DOHH2 (cell line): ENCODE results near the gene TBL1XR1.

Experiments
- H3F3A ChIP-seq: fragments of 200-600 bp; sonication (generic), shearing (Covaris generic); 2 replicates; pipeline ENCODE4 v1.6.0; 2016; ENCODE audit warnings: antibody characterized with exemption, mild to moderate bottlenecking; ENCODE audit not compliant: control insufficient read depth, insufficient read depth
- H3K27ac ChIP-seq: fragments of 200-600 bp; sonication (generic); 2 replicates; pipeline ENCODE4 v1.5.1; 2014; ENCODE audit warnings: low read depth, mild to moderate bottlenecking, low read length, moderate library complexity
- H3K27me3 ChIP-seq: fragments of 200-600 bp; sonication (generic); 2 replicates; pipeline ENCODE4 v1.6.1; 2014; ENCODE audit warnings: mild to moderate bottlenecking, low read length, mixed read lengths; ENCODE audit not compliant: control insufficient read depth
- H3K36me3 ChIP-seq: fragments of 200-600 bp; sonication (generic); 2 replicates; pipeline ENCODE4 v1.6.1; 2014; ENCODE audit warnings: mild to moderate bottlenecking, low read length, moderate library complexity, mixed read lengths; ENCODE audit not compliant: control insufficient read depth
- H3K4me1 ChIP-seq: fragments of 200-600 bp; sonication (generic); 2 replicates; pipeline ENCODE4 v1.6.1; 2014; ENCODE audit warnings: mild to moderate bottlenecking, low read length, mixed read lengths; ENCODE audit not compliant: control insufficient read depth
- H3K4me2 ChIP-seq: fragments of 200-600 bp; sonication (generic); 2 replicates; pipeline ENCODE4 v1.6.0; 2014; ENCODE audit warnings: mild to moderate bottlenecking, low read length, moderate library complexity
- H3K4me3 ChIP-seq: fragments of 200-600 bp; sonication (generic); 2 replicates; pipeline ENCODE4 v1.5.1; 2014; ENCODE audit warnings: mild to moderate bottlenecking, low read length, mixed read lengths
- H3K79me2 ChIP-seq: fragments of 200-600 bp; sonication (generic); 2 replicates; pipeline ENCODE4 v1.6.1; 2014; ENCODE audit warnings: mild to moderate bottlenecking, low read length, mixed read lengths; ENCODE audit not compliant: control insufficient read depth
- H3K9me2 ChIP-seq: fragments of 200-600 bp; sonication (generic); replicated peaks from 2 replicates; pipeline ENCODE4 v1.6.1; 2014; ENCODE audit warnings: mild to moderate bottlenecking, low read length, mixed read lengths; ENCODE audit not compliant: control insufficient read depth
- H3K9me3 ChIP-seq: fragments of 200-600 bp; sonication (generic); 2 replicates; pipeline ENCODE4 v1.6.1; 2014; ENCODE audit warnings: antibody characterized with exemption, low read length, mixed read lengths; ENCODE audit not compliant: control insufficient read depth, insufficient read depth
- H4K20me1 ChIP-seq: fragments of 200-600 bp; sonication (generic); 2 replicates; pipeline ENCODE4 v1.6.0; 2014; ENCODE audit warnings: low read depth, mild to moderate bottlenecking, antibody characterized with exemption, low read length, moderate library complexity; ENCODE audit not compliant: control insufficient read depth, insufficient read depth
- EZH2phosphoT487 ChIP-seq: fragments of 200-600 bp; sonication (generic); IDR thresholded peaks from 2 replicates; pipeline ENCODE4 v1.6.1; 2017; ENCODE audit warnings: borderline replicate concordance, mild to moderate bottlenecking, antibody characterized with exemption, low read length, moderate library complexity, mixed read lengths
- TF ChIP-seq, protein P1 (sequence below): fragments of 200-600 bp; sonication (generic); IDR thresholded peaks from one replicate; pipeline ENCODE4 v1.5.1; 2014; ENCODE audit warnings: antibody characterized with exemption, mild to moderate bottlenecking, low read depth, low read length; ENCODE audit not compliant: poor library complexity, severe bottlenecking

The TBL1XR1 gene

DNA sequence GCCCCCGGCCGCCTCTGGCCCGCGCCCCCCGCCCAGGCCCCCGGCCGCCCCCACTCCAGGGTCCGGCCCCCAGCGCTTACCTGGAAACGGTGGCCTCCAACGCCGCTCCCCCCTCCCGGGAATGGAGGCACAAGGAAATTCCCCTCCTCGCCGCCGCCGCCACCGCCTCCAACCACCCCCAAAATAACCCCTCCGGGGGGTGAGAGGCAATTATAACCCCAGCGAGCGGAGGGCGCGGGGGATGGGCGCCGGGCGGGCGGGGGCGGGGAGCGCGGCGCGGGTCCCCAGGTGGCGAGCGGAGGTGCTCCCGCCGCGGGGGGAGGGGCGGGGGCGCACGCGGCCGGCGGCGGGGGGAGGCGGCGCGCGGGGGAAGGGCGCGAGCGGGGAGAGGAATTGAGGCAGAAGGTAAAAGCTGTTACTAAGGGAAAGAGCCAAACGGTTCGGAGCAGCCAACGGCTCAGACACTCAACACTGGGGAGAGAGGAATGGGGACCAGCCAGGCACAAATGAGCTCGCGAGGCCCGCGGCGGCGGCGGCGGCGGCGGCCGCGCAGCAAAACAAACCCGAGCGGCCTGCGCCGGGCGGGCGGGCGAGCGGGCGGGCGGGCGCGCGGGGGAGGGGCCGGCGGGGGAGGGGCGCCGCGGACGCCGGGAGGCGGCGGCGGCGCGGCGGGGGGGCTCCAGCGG is at the start of gene TBL1XR1:
Gene TBL1XR1 (minus strand): TSS at position 442 of the 686 bp plus-strand sequence. CDS start 132,505 bp downstream, outside the sequence.
- Histone ChIP-seq H3K79me2 (peaks cover 47% of the 10 kb centered on the region), H3K27ac (peak within 1 kb of the TSS; percentile 98), H3K9me3 (no peaks in the 10 kb centered on the region), H3F3A (peaks cover 7% of the 10 kb centered on the region; the same call in 1 of the 2 replicates), H4K20me1 (peaks cover 18% of the 10 kb centered on the region), H3K27me3 (no peaks in the 10 kb centered on the region), H3K4me2 (peak within 1 kb of the TSS; percentile 87), H3K9me2 (no peaks in the 10 kb centered on the region), H3K4me1 (peaks cover 55% of the 10 kb centered on the region), H3K36me3 (peaks cover 38% of the 10 kb centered on the region), H3K4me3 (peak within 1 kb of the TSS; percentile 99)
- TF ChIP-seq EZH2phosphoT487 = no peak
- TF ChIP-seq, protein P1, sequence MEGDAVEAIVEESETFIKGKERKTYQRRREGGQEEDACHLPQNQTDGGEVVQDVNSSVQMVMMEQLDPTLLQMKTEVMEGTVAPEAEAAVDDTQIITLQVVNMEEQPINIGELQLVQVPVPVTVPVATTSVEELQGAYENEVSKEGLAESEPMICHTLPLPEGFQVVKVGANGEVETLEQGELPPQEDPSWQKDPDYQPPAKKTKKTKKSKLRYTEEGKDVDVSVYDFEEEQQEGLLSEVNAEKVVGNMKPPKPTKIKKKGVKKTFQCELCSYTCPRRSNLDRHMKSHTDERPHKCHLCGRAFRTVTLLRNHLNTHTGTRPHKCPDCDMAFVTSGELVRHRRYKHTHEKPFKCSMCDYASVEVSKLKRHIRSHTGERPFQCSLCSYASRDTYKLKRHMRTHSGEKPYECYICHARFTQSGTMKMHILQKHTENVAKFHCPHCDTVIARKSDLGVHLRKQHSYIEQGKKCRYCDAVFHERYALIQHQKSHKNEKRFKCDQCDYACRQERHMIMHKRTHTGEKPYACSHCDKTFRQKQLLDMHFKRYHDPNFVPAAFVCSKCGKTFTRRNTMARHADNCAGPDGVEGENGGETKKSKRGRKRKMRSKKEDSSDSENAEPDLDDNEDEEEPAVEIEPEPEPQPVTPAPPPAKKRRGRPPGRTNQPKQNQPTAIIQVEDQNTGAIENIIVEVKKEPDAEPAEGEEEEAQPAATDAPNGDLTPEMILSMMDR = no peak

DNA sequence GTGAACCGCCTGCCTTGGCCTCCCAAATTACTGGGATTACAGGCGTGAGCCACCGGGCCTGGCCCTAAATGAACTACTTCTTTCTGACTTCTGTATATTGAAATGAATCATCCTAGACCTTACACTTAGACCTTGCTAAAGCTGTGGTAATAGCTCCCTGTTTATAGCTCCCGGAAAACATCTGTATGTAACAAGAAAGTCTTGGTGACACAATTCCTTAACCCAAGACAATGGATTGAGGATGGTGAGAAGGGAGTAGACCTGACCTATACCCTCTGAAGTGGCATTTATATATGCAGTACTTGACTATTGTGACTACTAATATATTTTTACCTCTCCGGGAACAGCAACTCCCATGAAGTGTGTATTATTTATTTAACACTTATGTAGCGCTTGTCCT is 48.0 kb upstream of the TBL1XR1 start:
- H3K9me3 ChIP-seq = no peaks in the 10 kb centered on the region
- H3K4me2 ChIP-seq = no peak overlapping the region
- H3K4me3 ChIP-seq = no peak overlapping the region
- peaks cover 18% of the 10 kb centered on the region for H3K4me1 ChIP-seq
- H3K36me3 ChIP-seq = no peaks in the 10 kb centered on the region
- no peaks in the 10 kb centered on the region for H3F3A ChIP-seq
- no peak overlapping the region for H3K27ac ChIP-seq
- no peaks in the 10 kb centered on the region for H4K20me1 ChIP-seq
- TF ChIP-seq EZH2phosphoT487 = no peak
- TF ChIP-seq, protein P1 = no peak
- H3K27me3 ChIP-seq = no peaks in the 10 kb centered on the region
- H3K79me2 ChIP-seq = no peaks in the 10 kb centered on the region
- no peaks in the 10 kb centered on the region for H3K9me2 ChIP-seq

DNA sequence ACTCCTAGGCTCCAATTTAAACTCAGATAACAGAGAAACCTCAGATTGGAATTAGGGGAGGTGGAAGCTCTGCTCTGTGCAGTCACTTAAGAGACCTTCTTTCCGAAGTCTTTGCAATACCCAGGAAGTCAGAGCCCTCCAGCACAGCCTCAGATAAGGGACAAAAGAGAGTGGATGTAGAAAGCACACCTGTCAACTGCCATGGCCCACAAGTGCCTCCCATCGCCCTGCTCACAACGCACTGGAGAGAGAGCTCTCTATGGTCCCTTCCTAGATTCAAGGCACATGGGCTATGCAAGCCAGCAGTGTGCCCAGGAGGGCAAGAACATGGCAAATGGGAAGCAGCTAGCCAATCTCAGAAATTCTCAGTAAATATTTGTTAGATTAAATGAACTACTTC is 47.3 kb upstream of the TBL1XR1 start:
- no peaks in the 10 kb centered on the region for H3K27me3 ChIP-seq
- no peak overlapping the region for H3K4me3 ChIP-seq
- H3F3A ChIP-seq = no peaks in the 10 kb centered on the region
- H3K4me1 ChIP-seq = peaks cover 17% of the 10 kb centered on the region
- H3K27ac ChIP-seq = no peak overlapping the region
- no peaks in the 10 kb centered on the region for H3K79me2 ChIP-seq
- no peaks in the 10 kb centered on the region for H3K9me3 ChIP-seq
- no peaks in the 10 kb centered on the region for H4K20me1 ChIP-seq
- H3K4me2 ChIP-seq = no peak overlapping the region
- no peak for TF ChIP-seq EZH2phosphoT487
- TF ChIP-seq, protein P1 = no peak
- no peaks in the 10 kb centered on the region for H3K36me3 ChIP-seq
- H3K9me2 ChIP-seq = no peaks in the 10 kb centered on the region
